Germinal center (tissue), 1 donor: ENCODE data around the gene C9orf72.

Source experiments
- DNase-seq: peaks from one replicate; pipeline ENCODE4 v3.0.0; 2012; ENCODE audit warnings: mixed read lengths, low spot score

Gene C9orf72

DNA sequence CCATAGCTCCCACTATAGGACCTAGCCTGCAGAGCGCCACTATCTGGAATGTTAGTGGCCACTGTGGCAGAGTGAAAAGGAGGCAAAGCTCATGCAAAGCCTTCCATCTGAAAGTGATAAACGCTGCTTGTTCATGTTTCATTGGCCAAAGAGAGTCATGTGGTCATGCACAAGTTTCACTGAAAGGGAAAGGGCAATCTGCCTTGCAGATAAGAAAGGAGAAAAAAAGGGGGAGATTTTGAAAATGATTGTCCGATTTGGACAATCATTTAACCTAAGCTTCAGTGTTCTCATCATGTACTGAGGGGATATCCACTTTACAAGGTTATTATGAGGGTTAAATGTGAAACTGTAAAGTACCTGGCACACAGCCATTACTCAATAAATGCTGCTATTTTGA, 34.6 kb downstream of the C9orf72 start:
- no peak for DNase-seq

DNA sequence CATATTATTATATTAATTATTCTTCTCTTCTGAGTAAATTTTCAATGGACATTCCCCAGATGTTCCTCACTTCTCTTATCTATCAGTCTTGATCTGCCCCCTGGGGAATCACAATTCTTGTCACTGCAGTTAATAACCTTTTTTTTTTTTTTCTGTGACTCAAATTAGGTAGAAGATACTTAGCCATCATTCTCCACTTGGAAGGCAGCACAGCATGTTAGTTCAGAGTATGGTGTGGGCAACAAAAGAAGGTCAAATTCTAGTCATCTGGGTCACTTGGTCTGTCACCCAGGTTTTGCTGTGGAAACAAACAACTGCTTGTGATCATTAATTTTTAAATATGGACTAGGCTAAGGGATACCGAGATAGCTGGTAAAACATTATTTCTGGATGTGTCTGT, 35.5 kb downstream of the C9orf72 start:
- DNase-seq, result no peak

DNA sequence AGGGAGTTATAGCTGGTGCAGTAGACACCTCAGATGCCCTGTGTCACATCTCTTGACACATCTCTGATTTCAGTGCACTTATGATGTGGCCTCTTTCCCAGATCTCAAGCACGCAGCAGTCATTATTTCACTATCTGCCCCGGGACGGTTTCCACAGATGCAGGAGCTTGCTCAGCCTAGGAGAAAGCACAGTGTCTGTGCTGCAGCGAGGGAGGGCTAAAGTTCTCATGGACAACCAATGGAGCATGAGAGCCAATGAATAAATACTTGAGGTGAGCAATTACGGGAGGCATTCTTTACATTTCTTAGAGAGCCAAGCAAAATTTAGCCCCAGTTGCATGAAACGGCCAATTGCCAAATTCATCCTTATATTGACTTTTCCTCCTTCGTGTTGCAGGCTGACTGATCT, 36.2 kb downstream of the C9orf72 start:
- no peak for DNase-seq

DNA sequence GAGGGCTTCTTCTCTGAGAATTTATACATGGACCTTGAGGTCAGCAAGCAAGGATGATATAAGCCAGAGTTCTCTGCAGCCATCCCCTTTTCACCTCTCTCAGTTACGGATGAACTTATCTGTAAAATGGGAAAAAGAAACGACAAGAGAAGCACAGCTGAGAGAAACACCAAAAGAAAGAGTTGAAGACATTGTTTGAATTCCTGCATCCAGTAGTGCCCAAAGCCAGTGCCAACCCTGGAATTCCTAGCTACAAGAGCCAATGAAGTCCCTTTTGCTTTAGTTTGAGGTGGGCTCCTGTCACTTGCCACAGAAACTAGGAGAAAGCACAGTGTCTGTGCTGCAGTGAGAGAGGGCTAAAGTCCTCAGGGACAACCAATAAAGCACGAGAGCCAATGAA, 37.1 kb downstream of the C9orf72 start:
- DNase-seq, result no peak

DNA sequence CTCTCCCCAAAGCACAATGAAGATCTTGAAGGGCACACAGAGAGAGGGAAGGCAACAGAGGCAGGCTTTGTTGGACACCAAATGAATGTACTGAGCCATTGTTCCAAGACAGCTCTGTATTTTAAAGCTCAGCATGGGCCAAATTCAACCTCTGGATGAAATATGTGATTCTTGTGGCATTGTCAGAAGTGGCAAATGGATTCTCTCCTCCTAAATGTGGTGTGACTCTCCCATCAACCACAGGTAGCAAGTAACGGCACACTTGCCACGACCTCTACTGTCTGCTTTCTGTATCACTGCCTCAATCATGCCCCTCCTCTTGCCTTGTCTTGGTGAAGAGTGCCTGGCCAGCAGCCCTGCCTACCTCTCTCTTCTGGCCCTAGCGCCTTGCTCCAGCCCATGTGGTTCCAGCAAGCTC, 37.6 kb downstream of the C9orf72 start:
- peak; percentile 17 for DNase-seq

DNA sequence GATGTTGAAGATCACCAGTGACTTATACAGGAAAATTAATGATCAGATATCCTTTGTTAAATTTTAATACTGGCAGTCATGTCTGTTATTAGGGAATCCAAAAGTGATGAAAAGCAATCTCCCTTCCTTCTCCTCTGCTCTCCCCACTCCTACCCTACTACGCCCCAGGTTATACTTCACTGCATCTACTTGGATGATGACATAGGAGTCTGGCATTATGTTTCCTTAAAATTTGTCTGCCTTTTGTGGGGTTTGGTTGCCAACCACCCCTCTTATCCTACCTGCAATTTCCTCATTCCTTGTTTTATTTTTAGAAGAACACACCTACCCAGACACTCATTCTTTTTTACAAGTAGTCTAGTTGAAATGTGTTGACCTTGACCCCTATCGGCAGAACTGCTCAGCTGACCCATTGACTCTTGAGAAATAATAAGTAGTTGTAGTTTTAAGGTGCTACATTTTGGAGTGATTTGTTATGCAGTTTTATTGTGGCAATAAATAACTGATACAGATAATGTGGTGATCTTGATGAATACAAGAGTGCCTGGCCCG, 38.5 kb downstream of the C9orf72 start:
- DNase-seq, result no peak

DNA sequence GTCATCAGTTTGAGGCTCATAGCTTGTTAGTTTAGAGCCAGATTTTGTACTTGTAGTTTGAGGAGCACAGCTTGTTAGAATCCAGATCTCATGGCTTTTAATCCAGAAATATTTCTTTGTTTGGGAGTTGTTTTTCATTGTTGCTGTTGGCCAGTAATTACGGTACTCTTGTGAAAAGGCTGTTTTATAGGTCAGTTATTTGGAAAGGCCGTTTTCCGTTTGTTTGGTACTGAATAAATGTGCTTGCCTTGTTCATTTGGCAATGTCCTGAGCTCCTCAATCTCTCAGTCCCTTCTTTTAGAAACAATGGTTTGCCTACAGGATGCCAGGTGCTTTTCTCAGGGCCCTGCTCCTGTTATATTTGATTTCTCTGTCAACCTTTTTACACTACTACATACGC, 39.1 kb downstream of the C9orf72 start:
- DNase-seq, result no peak

DNA sequence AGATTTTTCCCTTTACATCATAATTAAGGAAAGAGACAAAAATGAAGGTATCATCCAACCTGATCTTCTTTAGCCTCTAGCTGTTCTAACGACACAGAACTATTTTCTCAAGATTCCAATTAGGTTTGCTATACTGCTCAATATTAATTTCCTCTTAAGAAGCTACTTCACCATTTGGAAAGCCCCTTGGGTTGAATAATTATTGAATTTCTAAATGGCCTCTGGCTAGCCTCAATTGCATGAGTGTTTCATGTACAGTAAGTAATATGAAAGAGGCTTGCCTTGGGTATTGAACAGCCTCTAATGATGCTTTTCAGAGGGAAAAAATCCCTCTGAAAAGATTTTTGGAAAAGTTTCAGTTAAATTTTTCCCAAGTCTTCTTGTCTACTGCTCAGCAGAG, 40.0 kb downstream of the C9orf72 start:
- no peak for DNase-seq

DNA sequence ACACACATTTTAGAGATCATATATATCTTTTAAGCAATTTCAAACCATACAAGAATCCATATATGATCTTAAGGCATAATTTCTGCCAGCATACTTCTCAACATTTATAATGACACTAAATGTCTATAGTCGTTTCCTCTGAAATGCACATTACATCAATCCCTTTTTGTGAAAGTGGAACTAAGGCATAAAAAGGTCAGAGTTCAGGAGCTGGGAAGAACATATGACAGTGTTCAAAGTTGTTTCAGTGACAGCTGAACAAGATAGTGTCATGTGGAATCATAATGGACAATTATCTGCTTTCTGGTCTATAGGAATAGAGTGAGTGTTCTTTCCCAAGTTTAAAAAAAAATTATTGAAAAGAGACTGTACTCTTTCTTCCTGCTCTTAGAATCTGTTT, 41.2 kb downstream of the C9orf72 start:
- no peak for DNase-seq

DNA sequence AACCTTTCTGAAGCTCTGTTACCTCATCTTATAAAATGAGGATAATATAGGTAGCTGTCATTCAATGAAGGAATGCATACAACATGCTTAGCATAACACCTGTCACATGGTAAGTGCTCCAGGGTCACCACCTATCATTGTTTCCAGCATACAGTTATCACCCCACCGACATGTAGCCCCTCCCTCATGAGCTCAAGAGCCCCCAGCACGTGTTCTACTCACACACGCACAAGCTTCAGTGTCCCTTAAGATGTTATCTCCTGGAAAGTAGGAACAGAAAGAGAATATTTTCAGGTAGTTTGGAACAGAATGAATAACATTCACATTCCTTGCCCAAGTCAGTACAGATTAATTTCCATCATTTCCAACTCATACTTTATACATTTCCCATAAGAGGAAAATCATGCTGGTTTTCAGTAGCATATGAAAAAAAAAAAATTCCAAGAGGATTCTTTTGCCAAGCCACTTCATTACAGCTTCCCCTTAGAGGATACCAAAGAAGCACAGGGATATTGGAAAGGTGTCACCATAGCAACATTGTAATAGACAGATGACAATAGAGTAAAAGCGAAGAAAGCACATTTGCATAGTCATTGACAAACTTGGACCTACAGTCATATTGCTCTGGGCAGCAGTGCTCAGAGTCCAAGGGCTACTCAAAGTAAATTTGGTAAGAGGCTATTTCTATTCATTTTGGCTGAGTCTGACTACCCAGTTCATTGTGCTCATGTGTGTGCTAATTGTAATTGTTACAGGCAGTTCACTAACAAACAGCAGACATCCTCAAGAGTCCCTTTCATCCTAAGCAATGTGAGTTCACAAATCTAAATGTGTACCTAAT, 42.1 kb downstream of the C9orf72 start:
- DNase-seq, result no peak

DNA sequence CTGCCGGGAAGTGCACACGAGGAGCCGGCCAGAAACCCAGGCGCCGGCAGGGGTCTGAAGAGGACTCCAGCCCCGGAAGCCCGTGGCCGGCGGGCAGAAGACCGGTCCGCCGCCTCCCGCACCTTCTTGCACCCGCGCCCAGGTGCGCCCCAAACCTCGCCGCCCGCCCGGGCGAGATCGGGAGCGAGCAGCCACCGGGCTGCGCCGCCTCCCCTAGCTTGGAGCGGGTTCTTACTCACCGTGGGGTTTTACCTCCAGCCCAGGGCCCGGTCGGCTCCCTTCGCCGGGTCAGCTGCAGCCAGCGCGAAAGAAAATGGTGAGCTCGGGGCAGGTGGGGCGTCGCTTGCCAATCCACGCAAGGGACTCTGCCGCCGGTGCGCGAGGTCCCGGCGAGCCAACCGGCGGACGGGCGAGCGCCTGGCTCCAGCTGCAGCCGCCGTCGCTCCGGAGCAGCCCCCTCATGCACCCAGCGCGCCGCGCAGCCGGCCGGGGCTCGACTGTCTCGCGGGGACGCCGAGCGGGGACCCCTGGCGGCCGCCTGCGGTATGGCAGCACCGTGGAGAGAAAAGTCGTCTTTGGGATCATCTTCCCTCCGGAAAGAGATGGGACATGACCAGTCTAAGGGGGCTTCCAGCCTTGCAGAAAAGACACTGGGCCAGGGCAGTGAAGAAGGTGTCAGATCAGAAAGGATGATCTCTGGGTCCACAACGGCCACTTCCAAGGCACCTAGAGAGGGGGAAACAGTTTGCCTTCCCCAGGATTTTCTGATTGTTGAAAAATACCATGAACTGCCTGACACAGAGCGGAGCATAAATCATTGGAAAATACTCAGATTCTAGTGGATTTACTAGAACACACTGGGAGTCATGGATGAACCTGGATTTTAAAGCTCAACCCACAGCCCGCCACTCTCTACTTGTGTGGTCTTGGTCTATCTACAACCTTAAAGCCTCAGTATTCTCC, 43.7 kb downstream of the C9orf72 start, which contains the start of gene MOB3B:
MOB3B (minus strand) TSS at position 499 of the 963 bp plus-strand sequence. CDS start 74,264 bp downstream, outside the sequence.
- DNase-seq, result peak; percentile 86

DNA sequence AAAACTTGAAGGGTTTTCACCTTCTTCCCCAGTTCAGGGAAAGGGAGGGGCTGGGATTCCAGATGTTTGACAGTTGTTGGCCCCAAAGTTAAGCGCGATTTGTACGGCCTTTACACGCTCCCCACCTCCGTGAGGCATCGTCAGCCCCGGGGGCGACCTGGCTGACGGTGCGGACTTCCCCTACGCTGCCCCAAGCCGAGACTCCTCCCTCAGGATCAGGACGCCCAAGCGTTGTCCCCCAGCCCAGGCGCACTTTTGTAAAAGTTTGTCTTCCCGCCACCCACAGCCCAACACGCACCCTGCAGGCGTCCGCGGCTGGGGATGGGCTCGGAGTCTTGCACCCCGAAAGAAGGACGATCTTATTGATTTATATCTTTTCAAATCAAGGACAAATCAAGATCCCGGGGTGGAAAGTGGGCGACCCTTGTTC, 44.4 kb downstream of the C9orf72 start:
- DNase-seq, result peak; percentile 57

DNA sequence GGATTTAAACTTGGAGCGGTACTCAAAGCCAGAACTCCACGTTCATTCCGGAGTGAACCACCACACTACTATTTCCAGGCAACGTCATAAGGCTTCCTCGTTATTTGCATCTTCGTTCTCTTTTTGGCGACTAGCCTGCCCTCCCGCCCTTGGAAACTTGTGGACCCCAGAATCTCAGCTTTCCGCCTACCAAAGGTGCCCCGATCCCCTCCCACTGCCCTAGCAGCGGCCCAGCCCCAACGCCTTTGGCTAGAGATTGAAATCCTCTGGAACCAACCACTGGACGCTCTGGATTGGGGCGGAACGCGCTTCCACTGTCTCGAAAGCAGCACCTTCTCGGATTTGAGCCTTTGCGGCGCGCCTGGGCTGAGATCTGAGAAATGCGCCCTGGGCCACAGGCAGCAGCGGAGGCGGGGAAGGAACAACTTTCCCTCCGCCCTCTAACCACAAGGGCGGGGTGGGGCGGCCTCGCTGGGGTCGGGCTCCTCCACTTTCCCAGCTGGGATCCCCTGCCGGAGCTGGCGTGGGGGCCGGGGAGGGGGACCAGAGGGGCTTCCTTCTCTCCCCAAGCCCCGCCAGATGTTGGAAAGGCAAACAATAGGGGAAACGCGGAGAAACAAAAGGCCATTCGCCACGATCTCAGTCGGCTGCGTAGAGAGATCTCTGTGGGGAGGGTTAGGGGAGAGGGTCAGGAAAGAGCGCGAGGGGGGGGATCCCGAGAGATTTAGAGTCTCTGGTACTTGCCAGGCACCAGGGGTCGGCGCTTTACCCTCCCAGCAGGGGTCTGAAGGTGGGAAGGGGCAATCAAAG, 45.0 kb downstream of the C9orf72 start:
- peak; percentile 52 for DNase-seq

DNA sequence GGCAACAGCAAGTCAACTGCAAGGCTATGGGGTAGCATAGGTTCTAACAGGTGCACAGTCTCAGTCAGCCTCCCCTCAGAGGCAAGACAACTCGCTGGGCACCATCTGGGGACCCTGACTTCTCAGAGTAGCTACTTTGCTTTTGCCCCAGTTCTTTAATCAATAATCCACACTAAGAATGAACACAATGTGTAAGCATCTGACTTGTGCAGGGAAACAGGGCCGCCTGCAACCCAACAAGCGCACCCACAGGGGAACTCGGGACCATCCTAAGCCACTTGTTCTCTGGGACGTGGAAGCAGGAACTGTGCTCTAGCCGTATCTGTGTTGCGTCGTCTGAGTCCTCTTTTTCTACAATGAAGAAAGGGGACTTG, 45.6 kb downstream of the C9orf72 start:
- no peak for DNase-seq

DNA sequence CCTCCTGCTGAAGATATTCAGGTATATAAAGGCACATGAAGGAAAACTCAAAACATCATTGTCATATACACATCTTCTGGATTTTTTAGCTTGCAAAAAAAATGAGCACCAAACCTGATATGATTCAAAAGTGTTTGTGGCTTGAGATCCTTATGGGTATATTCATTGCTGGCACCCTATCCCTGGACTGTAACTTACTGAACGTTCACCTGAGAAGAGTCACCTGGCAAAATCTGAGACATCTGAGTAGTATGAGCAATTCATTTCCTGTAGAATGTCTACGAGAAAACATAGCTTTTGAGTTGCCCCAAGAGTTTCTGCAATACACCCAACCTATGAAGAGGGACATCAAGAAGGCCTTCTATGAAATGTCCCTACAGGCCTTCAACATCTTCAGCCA, 49.0 kb downstream of the C9orf72 start, which contains the start of gene IFNK:
IFNK (plus strand) TSS at position 55 of the 400 bp plus-strand sequence; CDS start at position 102, 47 bp downstream.
- DNase-seq, result no peak

DNA sequence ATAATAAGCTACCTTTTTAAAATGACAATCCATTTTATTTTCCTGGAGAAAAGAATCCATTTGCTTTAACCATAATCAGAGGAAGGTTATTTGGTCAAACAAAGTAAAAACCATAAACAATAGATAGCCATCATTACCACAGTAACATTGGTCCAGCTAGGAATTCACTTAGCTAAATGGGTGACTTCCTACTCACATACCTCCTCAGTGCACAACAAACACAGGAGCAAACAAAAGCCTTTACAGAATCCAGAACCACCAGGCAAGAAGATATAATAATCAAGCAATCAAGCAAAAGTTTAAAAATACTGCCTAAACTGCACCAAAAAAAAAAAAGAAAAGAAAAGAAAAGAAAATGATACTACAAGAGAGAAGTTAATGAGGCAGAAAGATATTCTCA, 50.1 kb downstream of the C9orf72 start:
- no peak for DNase-seq

DNA sequence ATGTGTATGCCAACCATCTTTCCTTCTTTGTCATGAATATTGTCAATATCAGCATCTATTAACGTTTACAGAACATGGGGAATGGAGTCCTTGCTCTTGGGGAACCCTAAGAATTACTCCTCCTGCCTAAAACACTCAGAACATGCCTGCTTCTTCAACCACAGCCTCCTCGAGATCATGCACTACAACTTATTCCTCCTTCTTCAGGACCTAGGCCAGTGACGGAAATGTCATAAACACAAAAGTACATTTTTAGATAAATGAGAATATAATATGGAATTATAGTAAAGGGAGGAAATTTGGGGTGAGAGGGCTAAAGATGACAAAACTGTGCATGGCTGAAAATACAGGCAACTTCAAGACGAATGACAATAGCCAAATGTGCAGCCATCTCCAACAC, 52.3 kb downstream of the C9orf72 start:
- DNase-seq, result no peak

DNA sequence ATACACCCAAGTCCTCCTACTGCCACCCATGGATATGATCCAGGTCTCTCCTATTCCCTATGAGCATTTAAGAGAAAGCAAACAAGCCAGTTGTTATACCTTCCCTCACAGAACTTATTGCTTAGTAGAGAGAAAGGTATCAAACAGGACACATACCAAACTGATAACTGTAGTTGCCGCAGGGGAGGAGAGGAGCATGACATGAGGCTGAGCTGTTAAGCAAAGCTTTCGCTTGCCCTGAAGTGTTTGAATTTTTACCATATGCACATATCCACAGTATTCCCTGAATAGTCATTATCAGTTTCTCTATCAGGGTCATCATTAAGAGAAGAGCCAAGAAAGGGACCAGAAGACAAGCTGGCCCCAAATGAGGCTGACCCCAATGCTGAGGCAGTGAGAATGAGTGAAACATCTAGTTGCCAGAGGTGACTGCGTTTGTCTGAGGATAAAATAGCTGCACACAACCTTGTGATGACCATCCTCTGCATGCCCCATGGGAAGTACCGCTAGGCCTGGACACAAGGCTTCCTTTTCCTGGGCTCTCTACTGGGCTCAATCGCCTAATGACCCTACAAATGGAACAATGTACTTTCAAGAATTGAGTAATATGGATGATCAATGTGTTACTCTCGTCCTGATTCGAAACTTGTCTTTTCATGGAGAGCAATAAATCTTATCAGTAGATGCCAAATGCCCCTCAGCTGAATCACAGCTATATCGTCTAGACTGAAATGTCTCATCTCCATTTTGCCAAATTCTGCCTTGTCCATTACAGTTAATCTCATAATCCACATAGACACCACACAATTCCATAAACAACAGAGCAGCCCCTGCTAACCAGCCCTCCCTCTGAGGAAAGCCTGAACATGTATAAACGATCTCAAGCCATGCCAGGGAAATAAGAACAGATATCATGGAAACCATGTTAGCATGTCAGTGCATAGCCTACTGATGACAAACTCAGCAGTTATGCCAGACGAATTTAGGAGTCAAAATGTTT, 53.5 kb downstream of the C9orf72 start:
- DNase-seq, result no peak

DNA sequence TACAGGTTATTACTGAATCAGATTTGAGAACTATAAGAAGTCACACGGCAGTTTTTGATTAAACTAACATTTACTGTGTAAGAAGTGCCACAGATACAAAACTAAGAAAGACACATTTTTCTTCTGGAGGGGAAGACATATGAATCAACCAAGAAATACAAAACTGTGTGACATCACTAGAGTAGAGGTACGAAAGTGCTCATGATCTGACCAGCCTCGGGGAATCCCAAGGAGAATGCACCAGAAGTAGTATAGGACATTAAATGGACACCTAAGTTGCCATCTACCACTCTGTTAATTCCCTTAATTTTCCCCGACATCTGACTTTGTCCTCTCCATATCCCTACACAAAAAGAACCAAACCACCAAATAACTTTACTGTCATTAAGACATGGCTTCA, 54.5 kb downstream of the C9orf72 start:
- DNase-seq, result no peak

DNA sequence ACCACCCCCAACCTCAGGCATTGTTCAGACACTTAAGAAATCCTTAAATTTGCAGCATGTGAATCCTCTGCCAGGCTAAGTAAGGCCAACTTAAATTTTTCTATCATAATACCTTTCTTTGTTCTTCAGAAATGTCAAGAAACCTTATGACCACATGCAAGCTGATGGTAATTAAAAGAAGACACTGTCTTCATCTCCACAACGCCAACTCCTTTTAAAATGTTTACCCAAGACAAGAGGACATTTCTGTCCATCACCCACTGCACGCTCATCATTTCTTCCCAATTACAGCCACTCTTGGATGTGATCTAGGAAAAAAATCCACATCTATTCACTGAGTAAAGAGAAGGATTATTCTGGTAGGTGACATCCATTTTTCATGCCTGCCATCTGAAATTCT, 55.3 kb downstream of the C9orf72 start:
- no peak for DNase-seq
